GM23338 (cell line): ENCODE measurements around the gene SAMD4A.

Source experiments
- CREB1 ChIP-seq: fragments of 250-450 bp; sonication (Bioruptor Pico); IDR thresholded peaks from 2 replicates; pipeline ENCODE4 v1.5.0; 2020; ENCODE audit warnings: low read depth, mild to moderate bottlenecking, moderate library complexity
- EZH2 ChIP-seq: fragments of 200-600 bp; sonication (generic); IDR thresholded peaks from one replicate; pipeline ENCODE4 v1.8.0; 2017; ENCODE audit warnings: antibody characterized with exemption, mild to moderate bottlenecking, low read depth; ENCODE audit not compliant: unreplicated experiment
- EZH2phosphoT487 ChIP-seq: fragments of 200-600 bp; sonication (generic); IDR thresholded peaks from one replicate; pipeline ENCODE4 v1.8.1; 2018; ENCODE audit warnings: antibody characterized with exemption; ENCODE audit not compliant: unreplicated experiment
- JUNB ChIP-seq: IDR thresholded peaks from one replicate; pipeline ENCODE4 v1.6.1; 2016; ENCODE audit warnings: antibody characterized with exemption; ENCODE audit not compliant: unreplicated experiment
- POLR2AphosphoS5 ChIP-seq: IDR thresholded peaks from 2 replicates; pipeline ENCODE4 v1.6.1; 2016; ENCODE audit warnings: antibody characterized with exemption, low read depth
- REST ChIP-seq: IDR thresholded peaks from one replicate; pipeline ENCODE4 v1.6.1; 2018; ENCODE audit warnings: antibody characterized with exemption; ENCODE audit not compliant: unreplicated experiment
- STAT1 ChIP-seq: IDR thresholded peaks from one replicate; pipeline ENCODE4 v1.6.1; 2016; ENCODE audit warnings: antibody characterized with exemption; ENCODE audit not compliant: unreplicated experiment
- ZNF114 ChIP-seq: fragments of 250-450 bp; sonication (Bioruptor Pico); IDR thresholded peaks from 2 replicates; pipeline ENCODE4 v1.5.0; 2020; ENCODE audit warnings: mild to moderate bottlenecking, moderate library complexity
- ZNF331 ChIP-seq: fragments of 250-450 bp; sonication (Bioruptor Pico); IDR thresholded peaks from 2 replicates; pipeline ENCODE4 v1.5.0; 2020; ENCODE audit warnings: low read depth, mild to moderate bottlenecking, moderate library complexity
- TF ChIP-seq, protein P1 (sequence below), 2 experiments: fragments of 200-600 bp in 1 of 2; sonication (generic) in 1 of 2; conservative IDR thresholded peaks; 2 replicates each; pipeline versions ENCODE4 v1.5.1 to v1.6.1; 2016 to 2017; ENCODE audit warnings: antibody characterized with exemption in 2 of 2, low read depth in 2 of 2, mild to moderate bottlenecking in 2 of 2, moderate library complexity in 1 of 2
- TF ChIP-seq, protein P2 (sequence below): IDR thresholded peaks from 2 replicates; pipeline ENCODE4 v1.6.1; 2016; ENCODE audit warnings: antibody characterized with exemption
- TF ChIP-seq, protein P3 (sequence below): fragments of 250-450 bp; sonication (Bioruptor Pico); IDR thresholded peaks from 2 replicates; pipeline ENCODE4 v1.5.0; 2020; ENCODE audit warnings: mild to moderate bottlenecking, moderate library complexity

DNA sequence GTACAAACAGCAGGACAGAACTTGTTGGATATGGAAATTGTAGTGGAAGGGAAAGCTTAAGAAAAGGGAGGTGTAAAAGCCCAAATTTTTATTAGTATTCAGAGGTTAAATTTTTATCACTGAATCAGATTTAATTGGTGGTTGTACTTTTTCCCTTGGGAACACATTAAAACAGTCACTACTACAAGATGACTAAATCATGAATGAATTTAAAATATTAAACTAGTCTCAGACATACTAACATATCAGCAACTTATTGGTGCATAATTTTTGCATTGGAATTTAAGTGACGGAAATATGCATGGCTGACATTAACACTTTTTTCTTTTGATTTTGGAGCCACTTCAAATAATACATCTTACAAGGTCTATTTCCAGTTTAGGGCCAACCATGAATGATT is 27.6 kb downstream of the SAMD4A start:
- TF ChIP-seq, protein P1, sequence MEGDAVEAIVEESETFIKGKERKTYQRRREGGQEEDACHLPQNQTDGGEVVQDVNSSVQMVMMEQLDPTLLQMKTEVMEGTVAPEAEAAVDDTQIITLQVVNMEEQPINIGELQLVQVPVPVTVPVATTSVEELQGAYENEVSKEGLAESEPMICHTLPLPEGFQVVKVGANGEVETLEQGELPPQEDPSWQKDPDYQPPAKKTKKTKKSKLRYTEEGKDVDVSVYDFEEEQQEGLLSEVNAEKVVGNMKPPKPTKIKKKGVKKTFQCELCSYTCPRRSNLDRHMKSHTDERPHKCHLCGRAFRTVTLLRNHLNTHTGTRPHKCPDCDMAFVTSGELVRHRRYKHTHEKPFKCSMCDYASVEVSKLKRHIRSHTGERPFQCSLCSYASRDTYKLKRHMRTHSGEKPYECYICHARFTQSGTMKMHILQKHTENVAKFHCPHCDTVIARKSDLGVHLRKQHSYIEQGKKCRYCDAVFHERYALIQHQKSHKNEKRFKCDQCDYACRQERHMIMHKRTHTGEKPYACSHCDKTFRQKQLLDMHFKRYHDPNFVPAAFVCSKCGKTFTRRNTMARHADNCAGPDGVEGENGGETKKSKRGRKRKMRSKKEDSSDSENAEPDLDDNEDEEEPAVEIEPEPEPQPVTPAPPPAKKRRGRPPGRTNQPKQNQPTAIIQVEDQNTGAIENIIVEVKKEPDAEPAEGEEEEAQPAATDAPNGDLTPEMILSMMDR (conservative IDR thresholded peaks at IDR 0.05; ENCODE audit: low read depth in 2 of 2), result no peak
- no peak for TF ChIP-seq POLR2AphosphoS5
- TF ChIP-seq REST, result no peak
- TF ChIP-seq EZH2, result no peak
- TF ChIP-seq CREB1 (CRISPR knock-in tag), result no peak
- TF ChIP-seq, protein P2, sequence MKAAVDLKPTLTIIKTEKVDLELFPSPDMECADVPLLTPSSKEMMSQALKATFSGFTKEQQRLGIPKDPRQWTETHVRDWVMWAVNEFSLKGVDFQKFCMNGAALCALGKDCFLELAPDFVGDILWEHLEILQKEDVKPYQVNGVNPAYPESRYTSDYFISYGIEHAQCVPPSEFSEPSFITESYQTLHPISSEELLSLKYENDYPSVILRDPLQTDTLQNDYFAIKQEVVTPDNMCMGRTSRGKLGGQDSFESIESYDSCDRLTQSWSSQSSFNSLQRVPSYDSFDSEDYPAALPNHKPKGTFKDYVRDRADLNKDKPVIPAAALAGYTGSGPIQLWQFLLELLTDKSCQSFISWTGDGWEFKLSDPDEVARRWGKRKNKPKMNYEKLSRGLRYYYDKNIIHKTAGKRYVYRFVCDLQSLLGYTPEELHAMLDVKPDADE, result no peak
- TF ChIP-seq JUNB, result no peak
- TF ChIP-seq ZNF114 (CRISPR knock-in tag), result no peak
- no peak for TF ChIP-seq EZH2phosphoT487
- TF ChIP-seq, protein P3, sequence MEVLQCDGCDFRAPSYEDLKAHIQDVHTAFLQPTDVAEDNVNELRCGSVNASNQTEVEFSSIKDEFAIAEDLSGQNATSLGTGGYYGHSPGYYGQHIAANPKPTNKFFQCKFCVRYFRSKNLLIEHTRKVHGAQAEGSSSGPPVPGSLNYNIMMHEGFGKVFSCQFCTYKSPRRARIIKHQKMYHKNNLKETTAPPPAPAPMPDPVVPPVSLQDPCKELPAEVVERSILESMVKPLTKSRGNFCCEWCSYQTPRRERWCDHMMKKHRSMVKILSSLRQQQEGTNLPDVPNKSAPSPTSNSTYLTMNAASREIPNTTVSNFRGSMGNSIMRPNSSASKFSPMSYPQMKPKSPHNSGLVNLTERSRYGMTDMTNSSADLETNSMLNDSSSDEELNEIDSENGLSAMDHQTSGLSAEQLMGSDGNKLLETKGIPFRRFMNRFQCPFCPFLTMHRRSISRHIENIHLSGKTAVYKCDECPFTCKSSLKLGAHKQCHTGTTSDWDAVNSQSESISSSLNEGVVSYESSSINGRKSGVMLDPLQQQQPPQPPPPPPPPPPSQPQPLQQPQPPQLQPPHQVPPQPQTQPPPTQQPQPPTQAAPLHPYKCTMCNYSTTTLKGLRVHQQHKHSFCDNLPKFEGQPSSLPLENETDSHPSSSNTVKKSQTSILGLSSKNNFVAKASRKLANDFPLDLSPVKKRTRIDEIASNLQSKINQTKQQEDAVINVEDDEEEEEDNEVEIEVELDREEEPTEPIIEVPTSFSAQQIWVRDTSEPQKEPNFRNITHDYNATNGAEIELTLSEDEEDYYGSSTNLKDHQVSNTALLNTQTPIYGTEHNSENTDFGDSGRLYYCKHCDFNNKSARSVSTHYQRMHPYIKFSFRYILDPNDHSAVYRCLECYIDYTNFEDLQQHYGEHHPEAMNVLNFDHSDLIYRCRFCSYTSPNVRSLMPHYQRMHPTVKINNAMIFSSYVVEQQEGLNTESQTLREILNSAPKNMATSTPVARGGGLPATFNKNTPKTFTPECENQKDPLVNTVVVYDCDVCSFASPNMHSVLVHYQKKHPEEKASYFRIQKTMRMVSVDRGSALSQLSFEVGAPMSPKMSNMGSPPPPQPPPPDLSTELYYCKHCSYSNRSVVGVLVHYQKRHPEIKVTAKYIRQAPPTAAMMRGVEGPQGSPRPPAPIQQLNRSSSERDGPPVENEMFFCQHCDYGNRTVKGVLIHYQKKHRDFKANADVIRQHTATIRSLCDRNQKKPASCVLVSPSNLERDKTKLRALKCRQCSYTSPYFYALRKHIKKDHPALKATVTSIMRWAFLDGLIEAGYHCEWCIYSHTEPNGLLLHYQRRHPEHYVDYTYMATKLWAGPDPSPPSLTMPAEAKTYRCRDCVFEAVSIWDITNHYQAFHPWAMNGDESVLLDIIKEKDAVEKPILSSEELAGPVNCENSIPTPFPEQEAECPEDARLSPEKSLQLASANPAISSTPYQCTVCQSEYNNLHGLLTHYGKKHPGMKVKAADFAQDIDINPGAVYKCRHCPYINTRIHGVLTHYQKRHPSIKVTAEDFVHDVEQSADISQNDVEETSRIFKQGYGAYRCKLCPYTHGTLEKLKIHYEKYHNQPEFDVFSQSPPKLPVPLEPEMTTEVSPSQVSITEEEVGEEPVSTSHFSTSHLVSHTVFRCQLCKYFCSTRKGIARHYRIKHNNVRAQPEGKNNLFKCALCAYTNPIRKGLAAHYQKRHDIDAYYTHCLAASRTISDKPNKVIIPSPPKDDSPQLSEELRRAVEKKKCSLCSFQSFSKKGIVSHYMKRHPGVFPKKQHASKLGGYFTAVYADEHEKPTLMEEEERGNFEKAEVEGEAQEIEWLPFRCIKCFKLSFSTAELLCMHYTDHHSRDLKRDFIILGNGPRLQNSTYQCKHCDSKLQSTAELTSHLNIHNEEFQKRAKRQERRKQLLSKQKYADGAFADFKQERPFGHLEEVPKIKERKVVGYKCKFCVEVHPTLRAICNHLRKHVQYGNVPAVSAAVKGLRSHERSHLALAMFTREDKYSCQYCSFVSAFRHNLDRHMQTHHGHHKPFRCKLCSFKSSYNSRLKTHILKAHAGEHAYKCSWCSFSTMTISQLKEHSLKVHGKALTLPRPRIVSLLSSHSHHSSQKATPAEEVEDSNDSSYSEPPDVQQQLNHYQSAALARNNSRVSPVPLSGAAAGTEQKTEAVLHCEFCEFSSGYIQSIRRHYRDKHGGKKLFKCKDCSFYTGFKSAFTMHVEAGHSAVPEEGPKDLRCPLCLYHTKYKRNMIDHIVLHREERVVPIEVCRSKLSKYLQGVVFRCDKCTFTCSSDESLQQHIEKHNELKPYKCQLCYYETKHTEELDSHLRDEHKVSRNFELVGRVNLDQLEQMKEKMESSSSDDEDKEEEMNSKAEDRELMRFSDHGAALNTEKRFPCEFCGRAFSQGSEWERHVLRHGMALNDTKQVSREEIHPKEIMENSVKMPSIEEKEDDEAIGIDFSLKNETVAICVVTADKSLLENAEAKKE, result no peak
- no peak for TF ChIP-seq ZNF331 (CRISPR knock-in tag)
- TF ChIP-seq STAT1, result no peak
